ENCODE measurements around the gene GZF1. TPM values are rescaled to one million over a fixed set of nuclear protein-coding genes. Genes with fewer than 3 reads are reported as not detected.
A peak's percentile ranks its signal among the peaks of the same experiment; 100 is the strongest.

Gene GZF1
- total and polyA plus RNA-seq, 9 donors = 8.5 to 31.4 (median 16.8) TPM

- Histone ChIP-seq H3K27me3 (no peaks in the 10 kb centered on the region), H3K4me1 (ENCODE audit: insufficient read depth) (no peaks in the 10 kb centered on the region)
- intact Hi-C loops (cut with DNase I) = loop anchor here (5.0 to 10.0 kb wide), 7 partner anchors 95 to 648 kb away; partner anchors contain the start of genes CST9 (in 2 of the 4), SSTR4 (in 1 of the 4) and THBD (in 1 of the 4)
These were observed 22.0 kb upstream of the GZF1 start for GRCh38 chr20:23339986-23340385.

GRCh38 chr20:23340524-23340923, 21.5 kb upstream of the GZF1 start:
- intact Hi-C loops (cut with DNase I) = loop anchor here (5.0 to 10.0 kb wide), 6 partner anchors 96 to 648 kb away; partner anchors contain the start of genes CST9 (in 2 of the 4) and THBD (in 1 of the 4)
- Histone ChIP-seq H3K27me3 (no peaks in the 10 kb centered on the region), H3K27ac (no peak overlapping the region), H3K36me3 (no peaks in the 10 kb centered on the region), H3K9me3 (no peaks in the 10 kb centered on the region), H3K4me3 (no peak overlapping the region), H3K4me1 (ENCODE audit: insufficient read depth) (no peaks in the 10 kb centered on the region)
- 28 to 38% (median 33%) methylated on average over 9 of the region's 9 CpGs for WGBS, 3 donors
- TF ChIP-seq POLR2A (IDR thresholded peaks at IDR 0.05) = no peak
- peak; percentile 9 to 54 (median 52) for TF ChIP-seq CTCF (IDR thresholded peaks at IDR 0.05)
- TF ChIP-seq EP300 (IDR thresholded peaks at IDR 0.05) = no peak
- DNase-seq = peak; percentile 45 to 68 (median 48)

More at GRCh38 chr20:23339986-23340385, 22.0 kb upstream of the GZF1 start:
- TF ChIP-seq POLR2A (IDR thresholded peaks at IDR 0.05) (no peak), EP300 (IDR thresholded peaks at IDR 0.05) (no peak), CTCF (IDR thresholded peaks at IDR 0.05) (no peak)
- no peak for DNase-seq
- Histone ChIP-seq H3K27ac (no peak overlapping the region), H3K9me3 (no peaks in the 10 kb centered on the region), H3K4me3 (no peak overlapping the region), H3K36me3 (no peaks in the 10 kb centered on the region)
- 78 to 89% (median 79%) methylated on average over 13 of the region's 13 CpGs for WGBS, 3 donors

GRCh38 chr20:23341073-23341472, 20.9 kb upstream of the GZF1 start:
- TF ChIP-seq POLR2A (IDR thresholded peaks at IDR 0.05) (no peak), CTCF (IDR thresholded peaks at IDR 0.05) (no peak), EP300 (IDR thresholded peaks at IDR 0.05) (no peak)
- intact Hi-C loops (cut with DNase I) = loop anchor here (5.0 to 10.0 kb wide), 6 partner anchors 96 to 649 kb away; partner anchors contain the start of genes CST9 (in 2 of the 4) and THBD (in 1 of the 4)
- Histone ChIP-seq H3K27ac (no peak overlapping the region), H3K27me3 (no peaks in the 10 kb centered on the region), H3K4me3 (no peak overlapping the region), H3K9me3 (no peaks in the 10 kb centered on the region), H3K36me3 (no peaks in the 10 kb centered on the region), H3K4me1 (ENCODE audit: insufficient read depth) (no peaks in the 10 kb centered on the region)
- WGBS, 3 donors = 66 to 74% (median 66%) methylated on average over 2 of the region's 2 CpGs
- DNase-seq = no peak

- no peak overlapping the region for H3K4me3 ChIP-seq
- H3K36me3 ChIP-seq = no peaks in the 10 kb centered on the region
- no peaks in the 10 kb centered on the region for H3K27me3 ChIP-seq
- H3K9me3 ChIP-seq = no peaks in the 10 kb centered on the region
- no peak for DNase-seq
- no peaks in the 10 kb centered on the region for H3K4me1 ChIP-seq (ENCODE audit: insufficient read depth)
- intact Hi-C loops (cut with DNase I) = loop anchor here (5.0 to 10.0 kb wide), 6 partner anchors 99 to 651 kb away; partner anchors contain the start of genes CST9 (in 2 of the 4) and THBD (in 1 of the 4)
- no peak overlapping the region for H3K27ac ChIP-seq
- WGBS, 3 donors = 96 to 100% (median 97%) methylated on average over 1 of the region's 1 CpG
- TF ChIP-seq POLR2A (IDR thresholded peaks at IDR 0.05) (no peak), CTCF (IDR thresholded peaks at IDR 0.05) (no peak), EP300 (IDR thresholded peaks at IDR 0.05) (no peak)
These were observed 18.4 kb upstream of the GZF1 start for GRCh38 chr20:23343590-23343989.

All from ovary (tissue), 9 donors.